Right kidney (tissue), 1 donor: ENCODE measurements around the gene ATP8B3.

Experiments used
- DNase-seq: peaks from one replicate; pipeline ENCODE4 v3.0.0-alpha.2; 2016

ATP8B3 gene

GRCh38 chr19:1756705-1757465 lies 55.2 kb downstream of the ATP8B3 start:
- no peak for DNase-seq

DNA sequence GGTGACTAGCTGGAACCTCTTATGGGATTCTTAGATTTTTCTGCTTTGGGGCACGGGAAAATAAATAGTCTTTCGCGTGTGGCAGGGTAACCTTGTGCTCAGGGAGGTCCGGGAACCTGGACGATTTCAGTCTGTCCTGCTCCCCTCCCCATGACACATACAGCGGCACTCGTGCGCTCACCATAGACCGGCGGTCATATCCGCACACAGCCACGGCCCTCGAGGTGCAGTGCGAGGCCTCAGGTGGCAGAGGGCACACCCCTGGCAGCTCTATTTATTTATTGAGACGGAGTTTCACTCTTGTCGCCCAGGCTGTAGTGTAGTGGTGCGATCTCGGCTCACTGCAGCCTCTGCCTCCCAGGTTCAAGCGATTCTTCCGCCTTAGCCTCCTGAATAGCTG lies 55.8 kb downstream of the ATP8B3 start:
- DNase-seq, result no peak

DNA sequence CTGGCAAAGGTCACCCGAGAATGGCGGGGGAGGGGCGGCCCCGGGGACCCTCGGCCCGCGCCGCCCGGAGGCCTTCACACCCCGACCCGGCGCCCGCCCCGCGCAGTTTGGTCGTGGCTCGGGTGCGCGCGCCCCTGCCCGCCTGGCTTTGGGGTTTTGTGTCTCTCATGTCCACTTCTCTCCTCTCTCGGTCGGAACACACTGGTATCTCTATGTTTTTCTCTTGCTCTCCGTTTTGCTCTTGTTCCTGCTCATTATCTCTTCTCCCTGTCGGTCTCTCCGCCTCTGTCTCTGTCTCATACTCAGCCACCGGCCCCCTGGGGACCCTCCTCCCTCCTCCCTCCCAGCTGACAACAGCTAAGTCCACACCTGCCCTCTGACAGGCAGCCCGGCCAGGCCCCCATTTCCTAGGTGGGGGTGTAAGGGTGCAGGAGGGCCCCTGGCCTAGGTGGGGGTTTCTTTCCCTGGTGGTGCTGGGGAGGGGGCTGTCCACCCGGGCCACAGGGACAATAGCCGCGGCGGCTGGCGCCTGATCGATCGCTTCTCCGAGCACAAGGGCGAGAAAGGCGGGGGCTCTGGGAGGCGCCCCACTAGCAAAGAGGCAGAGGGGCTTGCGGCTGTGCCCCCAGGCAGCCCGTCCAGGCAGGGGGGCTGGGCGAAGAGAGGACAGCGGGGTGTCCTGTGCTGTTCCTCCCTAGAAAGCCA lies 56.5 kb downstream of the ATP8B3 start:
- no peak for DNase-seq

GRCh38 chr19:1754636-1755466 lies 57.2 kb downstream of the ATP8B3 start:
- peak; percentile 57 for DNase-seq

DNA sequence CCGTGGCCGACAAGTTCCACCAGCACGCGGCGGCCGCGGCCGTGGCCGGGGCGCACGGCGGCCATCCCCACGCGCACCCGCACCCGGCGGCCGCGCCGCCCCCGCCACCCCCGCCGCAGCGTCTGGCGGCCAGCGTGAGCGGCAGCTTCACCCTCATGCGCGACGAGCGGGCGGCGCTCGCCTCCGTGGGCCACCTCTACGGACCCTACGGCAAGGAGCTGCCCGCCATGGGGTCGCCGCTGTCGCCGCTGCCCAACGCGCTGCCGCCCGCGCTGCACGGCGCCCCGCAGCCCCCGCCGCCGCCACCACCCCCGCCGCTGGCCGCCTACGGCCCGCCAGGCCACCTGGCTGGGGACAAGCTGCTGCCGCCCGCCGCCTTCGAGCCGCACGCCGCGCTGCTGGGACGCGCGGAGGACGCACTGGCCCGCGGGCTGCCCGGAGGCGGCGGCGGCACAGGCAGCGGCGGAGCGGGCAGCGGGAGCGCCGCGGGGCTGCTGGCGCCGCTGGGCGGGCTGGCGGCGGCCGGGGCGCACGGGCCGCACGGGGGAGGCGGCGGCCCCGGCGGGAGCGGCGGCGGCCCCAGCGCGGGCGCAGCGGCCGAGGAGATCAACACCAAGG lies 57.9 kb downstream of the ATP8B3 start:
- no peak for DNase-seq

DNA sequence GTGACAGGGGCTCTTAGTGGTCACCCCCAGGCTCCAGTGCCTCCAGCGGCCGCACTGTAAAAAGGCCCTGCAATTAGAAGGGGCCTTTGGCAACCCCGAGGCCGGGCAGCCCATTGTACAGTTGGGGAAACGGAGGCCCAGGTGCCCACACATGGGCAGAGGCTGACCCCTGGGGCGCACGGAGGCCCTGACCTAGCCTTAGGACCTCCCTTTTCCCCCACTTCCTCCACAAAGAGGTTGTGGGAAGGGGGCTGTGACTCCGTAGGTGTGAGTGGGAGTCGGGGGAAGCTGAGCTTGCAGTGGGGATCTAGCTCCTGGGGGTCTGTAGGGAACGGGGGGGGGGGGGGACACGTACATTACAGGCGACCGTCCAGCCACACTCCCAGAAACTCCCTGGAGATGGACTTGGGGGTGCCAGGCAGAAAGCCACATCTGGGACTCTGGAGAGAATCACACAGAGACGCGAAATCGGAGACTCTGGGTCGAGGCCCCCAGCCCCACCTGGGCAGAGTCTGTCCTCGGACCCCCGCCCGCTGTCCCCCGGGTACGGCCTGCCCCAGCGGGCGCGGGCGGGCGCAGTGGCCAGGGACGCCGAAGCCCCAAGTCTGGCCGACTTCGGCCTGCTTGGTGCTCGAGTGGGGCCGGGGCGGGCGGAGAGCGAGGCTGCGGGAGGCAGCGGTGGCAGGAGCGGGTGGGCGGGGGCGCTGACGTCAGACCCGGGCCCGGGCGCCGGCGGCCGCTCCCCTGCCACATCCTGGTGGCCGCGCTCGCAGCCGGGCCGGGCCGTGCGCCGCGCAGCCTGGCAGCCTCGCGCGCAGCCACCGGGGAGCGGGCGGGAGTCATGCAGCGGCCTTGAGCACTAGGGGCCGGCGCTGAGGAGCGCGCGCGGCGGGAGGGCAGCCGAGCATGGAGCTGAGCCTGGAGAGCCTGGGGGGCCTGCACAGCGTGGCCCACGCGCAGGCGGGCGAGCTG lies 59.0 kb downstream of the ATP8B3 start, which contains the start of gene ONECUT3:
Gene ONECUT3 (plus strand): TSS at position 750 of the 972 bp plus-strand sequence. CDS start 157 bp downstream, at position 907.
- no peak for DNase-seq

DNA sequence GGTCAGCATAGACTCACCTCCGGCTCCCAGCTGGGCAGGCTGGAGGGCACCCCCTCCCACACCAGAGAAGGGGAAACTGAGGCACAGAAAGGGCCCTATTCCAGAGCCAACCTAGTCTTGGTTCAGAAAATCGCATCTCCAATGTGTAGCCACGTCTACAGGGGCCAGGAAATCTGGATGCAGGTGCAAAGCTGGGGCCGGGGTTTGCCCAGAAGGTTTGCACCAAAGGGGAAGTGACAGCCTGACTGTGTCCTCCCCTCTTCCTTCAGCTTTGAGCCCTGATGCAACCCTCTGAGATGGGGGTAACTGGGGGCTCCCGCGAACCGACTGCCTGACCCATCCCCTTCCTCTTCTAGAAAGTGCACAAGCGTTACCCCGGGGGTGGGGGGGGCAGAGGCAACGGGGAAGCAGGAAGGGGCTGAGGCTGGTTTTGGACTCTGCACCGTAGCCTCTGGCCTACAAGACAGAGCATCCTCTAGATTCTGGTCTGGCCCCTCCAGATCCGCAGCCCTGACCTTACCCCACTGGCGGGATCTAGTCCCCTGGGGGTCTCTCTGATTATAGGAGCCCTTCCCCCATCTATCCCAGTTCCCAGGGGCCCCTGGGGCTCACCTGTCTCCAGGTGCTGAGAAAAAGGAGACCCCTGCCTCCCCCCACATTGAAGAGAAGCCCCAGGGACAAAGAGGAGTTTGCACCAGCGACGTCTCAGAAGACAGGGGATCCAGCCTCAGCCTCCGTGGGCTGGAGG lies 59.9 kb downstream of the ATP8B3 start:
- no peak for DNase-seq

GRCh38 chr19:1751367-1752008 lies 60.6 kb downstream of the ATP8B3 start:
- no peak for DNase-seq

DNA sequence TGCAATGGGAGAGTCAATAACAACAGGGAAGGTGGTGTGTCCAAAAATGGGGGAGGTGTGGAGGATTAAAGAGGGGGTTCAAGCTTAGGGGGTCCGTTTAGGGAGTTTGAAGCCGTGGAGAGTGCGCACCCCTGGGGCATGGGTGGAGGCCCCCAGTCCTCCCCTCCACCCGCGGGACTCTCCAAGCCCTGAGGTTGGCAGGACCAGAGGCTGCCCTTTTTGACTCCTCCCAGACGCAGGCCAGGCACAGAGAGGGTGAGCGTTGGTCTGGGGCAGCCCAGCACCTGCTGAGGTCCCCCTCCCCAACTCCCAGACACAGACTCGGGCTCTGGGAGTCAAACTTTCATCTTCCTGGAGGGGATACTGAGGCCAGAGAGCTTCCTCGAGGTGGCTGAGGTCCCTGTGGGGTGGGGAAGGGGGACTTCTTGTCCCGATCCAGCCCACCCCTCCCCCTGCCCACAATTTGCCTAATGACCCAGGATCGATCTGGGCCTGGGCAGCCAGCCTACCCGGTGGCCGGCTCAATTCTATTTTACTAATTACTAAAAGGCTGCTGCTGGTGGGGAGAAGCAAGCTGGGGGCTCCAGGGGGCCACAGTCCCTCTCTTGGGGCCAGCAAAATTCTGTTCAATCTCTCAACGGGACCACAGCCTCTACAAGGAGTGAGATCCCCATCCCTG lies 61.6 kb downstream of the ATP8B3 start:
- no peak for DNase-seq

DNA sequence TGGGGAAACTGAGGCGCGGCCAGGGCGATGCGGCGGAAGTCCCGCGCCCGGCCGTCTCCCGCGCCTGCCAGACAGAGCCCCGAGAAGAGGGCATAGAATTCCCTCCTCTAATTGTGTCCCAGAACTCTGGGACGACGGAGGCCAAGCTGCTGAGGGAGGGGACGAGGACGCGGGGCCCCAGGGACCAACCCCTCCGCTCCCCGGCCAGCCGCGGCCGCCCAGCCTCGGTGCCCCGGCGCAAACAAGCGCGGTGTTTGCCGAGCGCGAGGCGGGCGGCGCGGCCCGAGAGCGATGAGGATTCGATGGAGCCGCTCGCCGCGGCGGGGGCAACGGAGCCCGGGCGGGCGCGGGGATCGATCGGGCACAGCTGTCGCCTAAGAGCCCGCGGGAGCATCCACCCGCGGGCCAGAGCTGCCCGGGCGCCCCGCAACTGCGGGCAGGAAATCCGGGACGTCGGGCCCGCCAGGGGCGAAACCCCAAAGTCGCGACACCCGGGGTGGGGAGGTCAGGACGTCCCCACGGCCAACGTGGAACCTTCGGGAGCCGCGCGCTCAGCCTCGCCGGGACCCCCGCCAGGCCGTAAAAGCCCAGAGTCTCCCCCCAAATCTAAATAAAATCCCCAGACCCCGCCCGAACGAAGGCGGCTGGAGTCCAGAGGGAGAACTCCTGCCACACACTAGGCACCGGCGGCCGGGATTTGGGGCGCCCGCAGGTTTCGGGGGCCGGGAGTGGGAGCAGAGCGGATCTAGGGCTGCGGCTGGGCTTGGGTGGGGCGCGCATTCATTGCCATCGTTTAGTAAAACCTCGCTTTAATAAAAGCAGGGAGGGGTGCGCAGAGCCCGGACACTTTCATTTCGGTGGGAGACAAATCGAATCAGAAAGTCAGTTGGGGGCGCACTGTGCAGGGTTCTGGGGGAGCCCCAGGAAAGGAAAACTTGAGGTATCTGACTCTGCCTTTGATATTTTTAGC lies 62.4 kb downstream of the ATP8B3 start:
- peak; percentile 28 for DNase-seq

DNA sequence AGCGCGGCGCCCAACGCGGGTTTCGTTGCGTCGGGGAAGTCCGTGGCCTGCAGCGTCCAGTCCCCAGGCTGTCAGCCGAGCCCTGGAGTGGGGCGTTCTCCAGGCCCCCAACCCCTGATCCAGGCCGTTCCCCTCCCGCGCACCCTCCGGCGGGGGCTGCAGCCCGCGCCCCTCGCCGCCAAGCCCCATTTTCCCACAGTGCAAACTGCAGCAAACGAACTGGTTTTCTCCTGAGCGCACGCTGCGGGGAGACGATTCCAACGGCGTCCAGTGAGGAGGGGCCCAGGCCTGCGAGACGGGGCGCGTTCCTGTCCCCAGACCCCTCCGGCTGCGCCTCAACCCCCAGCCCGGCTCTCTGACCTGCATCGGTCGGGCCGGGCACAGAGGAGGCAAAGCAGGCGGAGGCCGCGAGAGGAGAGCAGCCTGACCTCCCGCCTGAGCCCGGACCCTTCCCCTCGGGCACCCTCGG lies 63.2 kb downstream of the ATP8B3 start:
- peak; percentile 10 for DNase-seq

GRCh38 chr19:1748115-1748872 lies 63.8 kb downstream of the ATP8B3 start:
- DNase-seq, result no peak

GRCh38 chr19:1747285-1748114 lies 64.6 kb downstream of the ATP8B3 start:
- no peak for DNase-seq

- DNase-seq, result no peak
Measured at GRCh38 chr19:1746401-1747284, 65.4 kb downstream of the ATP8B3 start.

- no peak for DNase-seq
Measured at GRCh38 chr19:1745589-1746031, 66.5 kb downstream of the ATP8B3 start.
